ENCODE results near the gene CAT. TPM values are rescaled to one million over a fixed set of nuclear protein-coding genes. Genes with fewer than 3 reads are reported as not detected.

CAT gene
- total RNA-seq, result 100 to 1,000 TPM; 232 to 609 (median 451) TPM

DNA sequence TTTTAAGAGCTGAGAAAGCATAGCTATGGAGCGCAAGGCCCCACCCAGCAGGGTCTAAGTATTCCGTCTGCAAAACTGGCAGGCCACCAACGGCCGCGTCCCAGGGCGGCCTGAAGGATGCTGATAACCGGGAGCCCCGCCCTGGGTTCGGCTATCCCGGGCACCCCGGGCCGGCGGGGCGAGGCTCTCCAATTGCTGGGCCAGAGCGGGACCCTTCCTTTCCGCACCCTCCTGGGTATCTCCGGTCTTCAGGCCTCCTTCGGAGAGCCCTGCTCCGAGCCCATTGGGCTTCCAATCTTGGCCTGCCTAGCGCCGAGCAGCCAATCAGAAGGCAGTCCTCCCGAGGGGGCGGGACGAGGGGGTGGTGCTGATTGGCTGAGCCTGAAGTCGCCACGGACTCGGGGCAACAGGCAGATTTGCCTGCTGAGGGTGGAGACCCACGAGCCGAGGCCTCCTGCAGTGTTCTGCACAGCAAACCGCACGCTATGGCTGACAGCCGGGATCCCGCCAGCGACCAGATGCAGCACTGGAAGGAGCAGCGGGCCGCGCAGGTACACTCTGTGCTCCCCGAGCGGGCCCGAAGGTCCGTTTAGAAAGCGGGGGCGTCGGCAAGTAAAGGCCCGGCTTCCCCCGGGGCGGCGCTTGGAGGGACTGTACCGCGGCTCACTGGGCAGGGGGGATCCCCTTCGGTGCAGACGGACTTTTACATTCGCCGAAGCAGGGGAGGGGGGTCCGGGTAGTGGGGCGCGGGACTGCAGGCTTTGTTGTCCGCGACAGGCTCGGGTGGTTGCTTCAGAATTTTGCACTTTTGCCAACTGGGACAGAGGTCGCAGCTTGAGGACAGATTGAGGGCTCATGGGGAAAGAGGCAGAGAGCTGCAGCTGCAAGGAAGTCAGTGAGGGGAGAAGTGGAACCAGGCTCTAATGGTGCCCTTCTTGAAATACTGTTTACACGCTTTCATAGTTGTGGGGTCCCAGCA is at the start of gene CAT:
Gene CAT (plus strand): TSS at position 406 of the 979 bp plus-strand sequence. CDS start 80 bp downstream, at position 486.
- Histone ChIP-seq H3K36me3 (no peaks in the 10 kb centered on the region), H3K4me1 (peaks cover 8 to 36% of the 10 kb centered on the region in 2 donors), H3K9me3 (no peaks in the 10 kb centered on the region), H3K27me3 (no peaks in the 10 kb centered on the region), H3K4me3 (replicated peaks in 1 of 3) (peak within 1 kb of the TSS; percentile 76 to 92 (median 78)), H3K27ac (peak within 1 kb of the TSS; percentile 88 to 99 (median 88))
- 0 to 1% methylated on average over 11 to 46 of the region's 62 CpGs for WGBS, 2 donors
- intact Hi-C loops (cut with DNase I), result no loop called here
- peak; percentile 75 to 87 for TF ChIP-seq POLR2A (IDR thresholded peaks at IDR 0.05)
- TF ChIP-seq, protein P1, sequence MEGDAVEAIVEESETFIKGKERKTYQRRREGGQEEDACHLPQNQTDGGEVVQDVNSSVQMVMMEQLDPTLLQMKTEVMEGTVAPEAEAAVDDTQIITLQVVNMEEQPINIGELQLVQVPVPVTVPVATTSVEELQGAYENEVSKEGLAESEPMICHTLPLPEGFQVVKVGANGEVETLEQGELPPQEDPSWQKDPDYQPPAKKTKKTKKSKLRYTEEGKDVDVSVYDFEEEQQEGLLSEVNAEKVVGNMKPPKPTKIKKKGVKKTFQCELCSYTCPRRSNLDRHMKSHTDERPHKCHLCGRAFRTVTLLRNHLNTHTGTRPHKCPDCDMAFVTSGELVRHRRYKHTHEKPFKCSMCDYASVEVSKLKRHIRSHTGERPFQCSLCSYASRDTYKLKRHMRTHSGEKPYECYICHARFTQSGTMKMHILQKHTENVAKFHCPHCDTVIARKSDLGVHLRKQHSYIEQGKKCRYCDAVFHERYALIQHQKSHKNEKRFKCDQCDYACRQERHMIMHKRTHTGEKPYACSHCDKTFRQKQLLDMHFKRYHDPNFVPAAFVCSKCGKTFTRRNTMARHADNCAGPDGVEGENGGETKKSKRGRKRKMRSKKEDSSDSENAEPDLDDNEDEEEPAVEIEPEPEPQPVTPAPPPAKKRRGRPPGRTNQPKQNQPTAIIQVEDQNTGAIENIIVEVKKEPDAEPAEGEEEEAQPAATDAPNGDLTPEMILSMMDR (IDR thresholded peaks at IDR 0.05), result no peak
- peak; percentile 99 for DNase-seq

GRCh38 chr11:34394771-34395300 is 43.9 kb upstream of the CAT start:
- Histone ChIP-seq H3K36me3 (no peaks in the 10 kb centered on the region), H3K27ac (no peak overlapping the region), H3K27me3 (no peaks in the 10 kb centered on the region), H3K9me3 (no peaks in the 10 kb centered on the region), H3K4me1 (no peaks in the 10 kb centered on the region), H3K4me3 (replicated peaks in 1 of 3) (no peak overlapping the region)
- WGBS, 2 donors, result 77 to 83% methylated on average over 6 of the region's 6 CpGs
- intact Hi-C loops (cut with DNase I), result no loop called here
- DNase-seq, result no peak
- no peak for TF ChIP-seq POLR2A (IDR thresholded peaks at IDR 0.05)
- TF ChIP-seq, protein P1 (IDR thresholded peaks at IDR 0.05), result no peak

DNA sequence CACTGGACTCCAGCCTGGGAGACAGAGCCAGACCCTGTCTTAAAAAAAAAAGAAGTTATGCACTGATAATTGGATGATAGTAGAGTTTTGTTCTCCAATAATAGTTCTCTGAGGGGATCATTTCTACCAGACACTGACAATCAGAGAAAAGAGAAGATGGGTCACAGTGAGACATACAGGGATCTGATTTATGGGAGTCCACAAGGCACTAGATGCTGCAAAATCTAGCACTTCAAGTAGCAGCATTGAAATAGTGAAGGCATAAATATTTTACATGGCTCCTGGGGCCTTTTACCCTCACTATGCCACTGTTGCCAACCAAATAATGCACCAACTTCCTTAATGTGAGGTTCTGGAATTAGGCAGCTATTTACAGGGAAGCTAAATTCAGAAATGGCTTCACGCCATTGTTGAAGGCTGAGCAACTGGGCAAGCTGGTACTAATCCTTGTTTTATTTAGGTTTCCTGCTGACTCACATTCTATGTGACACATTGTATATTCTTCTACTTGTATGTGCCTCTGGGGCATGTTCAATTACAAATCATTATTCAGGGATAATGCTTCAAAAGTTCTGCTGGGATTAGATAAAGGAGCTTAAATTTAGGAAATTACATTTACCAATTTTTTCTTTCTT is 42.7 kb upstream of the CAT start:
- intact Hi-C loops (cut with DNase I), result no loop called here
- 88 to 94% methylated on average over 1 of the region's 1 CpG for WGBS, 2 donors
- no peaks in the 10 kb centered on the region for H3K4me1 ChIP-seq
- H3K27me3 ChIP-seq, result no peaks in the 10 kb centered on the region
- TF ChIP-seq POLR2A (IDR thresholded peaks at IDR 0.05), result no peak
- TF ChIP-seq, protein P1 (IDR thresholded peaks at IDR 0.05), result no peak
- H3K27ac ChIP-seq, result no peak overlapping the region
- no peaks in the 10 kb centered on the region for H3K9me3 ChIP-seq
- no peaks in the 10 kb centered on the region for H3K36me3 ChIP-seq
- DNase-seq, result no peak
- no peak overlapping the region for H3K4me3 ChIP-seq (replicated peaks in 1 of 3)

DNA sequence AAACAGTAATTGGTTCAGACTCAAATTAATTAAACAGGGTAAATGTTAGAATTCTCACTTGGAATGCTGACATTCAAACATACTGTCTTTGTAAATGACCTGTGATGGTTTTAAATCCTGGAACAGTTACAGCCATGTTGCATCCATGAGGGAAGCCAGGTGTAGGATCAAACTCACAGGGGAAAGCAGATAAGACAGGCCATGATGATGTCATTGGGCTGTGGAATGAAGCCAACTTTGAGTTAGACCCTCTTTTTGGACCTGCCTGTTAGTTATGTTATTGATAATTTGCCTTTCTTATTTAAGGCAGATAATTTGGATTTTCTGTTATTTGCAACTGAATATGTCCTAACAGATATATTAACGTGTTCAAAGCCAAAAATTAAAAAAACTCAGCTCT is 41.6 kb upstream of the CAT start:
- 67 to 88% methylated on average over 1 of the region's 1 CpG for WGBS, 2 donors
- Histone ChIP-seq H3K4me3 (replicated peaks in 1 of 3) (no peak overlapping the region), H3K27me3 (no peaks in the 10 kb centered on the region), H3K36me3 (no peaks in the 10 kb centered on the region), H3K27ac (no peak overlapping the region), H3K9me3 (no peaks in the 10 kb centered on the region), H3K4me1 (no peaks in the 10 kb centered on the region)
- intact Hi-C loops (cut with DNase I), result no loop called here
- DNase-seq, result no peak
- TF ChIP-seq, protein P1 (IDR thresholded peaks at IDR 0.05), result no peak
- TF ChIP-seq POLR2A (IDR thresholded peaks at IDR 0.05), result no peak

All from thyroid gland (tissue), 4 donors.